Neural cell (in vitro differentiated cells): ENCODE results near the gene ELFN1. TPM values are rescaled to one million over a fixed set of nuclear protein-coding genes. Genes with fewer than 3 reads are reported as not detected.

Experiments used
- H2AFZ ChIP-seq: fragments of 200-600, 300-800 bp; sonication (generic), shearing (Covaris generic); 2 replicates; pipeline ENCODE4 v1.6.0; 2014; ENCODE audit warnings: low read depth, mild to moderate bottlenecking, antibody characterized with exemption, low read length, moderate library complexity
- H3F3A ChIP-seq: fragments of 200-600 bp; shearing (Covaris generic); 2 replicates; pipeline ENCODE4 v1.6.1; 2016; ENCODE audit warnings: mild to moderate bottlenecking, moderate library complexity, mixed read lengths, antibody characterized with exemption, low read length; ENCODE audit not compliant: insufficient read depth, poor library complexity, severe bottlenecking
- H3K27ac ChIP-seq: fragments of 200-600, 300-800 bp; sonication (generic), shearing (Covaris generic); 2 replicates; pipeline ENCODE4 v1.5.1; 2014; ENCODE audit warnings: mild to moderate bottlenecking, low read length, moderate library complexity
- H3K27me3 ChIP-seq: fragments of 300-800, 200-600 bp; sonication (generic), shearing (Covaris generic); 2 replicates; pipeline ENCODE4 v1.6.0; 2014; ENCODE audit warnings: mild to moderate bottlenecking, low read depth, low read length, moderate library complexity; ENCODE audit not compliant: insufficient read depth
- H3K36me3 ChIP-seq: fragments of 300-800, 200-600 bp; sonication (generic), shearing (Covaris generic); 2 replicates; pipeline ENCODE4 v1.5.1; 2014; ENCODE audit warnings: mild to moderate bottlenecking, antibody characterized with exemption, low read length, moderate library complexity; ENCODE audit not compliant: insufficient read depth
- H3K4me2 ChIP-seq: fragments of 300-800, 200-600 bp; sonication (generic), shearing (Covaris generic); 2 replicates; pipeline ENCODE4 v1.6.0; 2014; ENCODE audit warnings: mild to moderate bottlenecking, low read length
- H3K4me3 ChIP-seq: fragments of 300-800, 200-600 bp; sonication (generic), shearing (Covaris generic); 2 replicates; pipeline ENCODE4 v1.5.1; 2014; ENCODE audit warnings: mild to moderate bottlenecking, low read length, moderate library complexity
- H3K79me2 ChIP-seq: fragments of 200-600 bp; shearing (Covaris generic); replicated peaks from 2 replicates; pipeline ENCODE4 v1.6.0; 2014; ENCODE audit warnings: mild to moderate bottlenecking, low read length, moderate library complexity; ENCODE audit not compliant: insufficient read depth
- H3K9ac ChIP-seq: fragments of 300-800, 200-600 bp; sonication (generic), shearing (Covaris generic); 2 replicates; pipeline ENCODE4 v1.6.1; 2016; ENCODE audit warnings: mild to moderate bottlenecking, low read length, mixed read lengths
- H3K9me2 ChIP-seq: fragments of 200-600 bp; shearing (Covaris generic); 2 replicates; pipeline ENCODE4 v1.6.1; 2016; ENCODE audit warnings: mild to moderate bottlenecking, low read length, mixed read lengths; ENCODE audit not compliant: insufficient read depth
- H3K9me3 ChIP-seq: fragments of 200-600, 300-800 bp; sonication (generic), shearing (Covaris generic); 2 replicates; pipeline ENCODE4 v1.6.1; 2016; ENCODE audit warnings: mild to moderate bottlenecking, mixed run types, low read length, moderate library complexity, mixed read lengths
- H4K20me1 ChIP-seq: fragments of 200-600 bp; shearing (Covaris generic); 2 replicates; pipeline ENCODE4 v1.6.1; 2016; ENCODE audit warnings: mild to moderate bottlenecking, mixed run types; ENCODE audit not compliant: insufficient read depth
- EP300 ChIP-seq: fragments of 450-650 bp; conservative IDR thresholded peaks from 2 replicates; pipeline ENCODE4 v1.6.1; 2014; ENCODE audit warnings: antibody characterized with exemption, mild to moderate bottlenecking, moderate library complexity; ENCODE audit not compliant: poor library complexity, severe bottlenecking
- EZH2 ChIP-seq: fragments of 200-600, 300-800 bp; shearing (Covaris generic), sonication (generic); IDR thresholded peaks from 2 replicates; pipeline ENCODE4 v1.6.1; 2014; ENCODE audit warnings: antibody characterized with exemption, low read length, borderline replicate concordance, mild to moderate bottlenecking; ENCODE audit not compliant: insufficient read depth, poor library complexity, severe bottlenecking
- MXI1 ChIP-seq: fragments of 450-650 bp; conservative IDR thresholded peaks from 2 replicates; pipeline ENCODE4 v1.6.1; 2014; ENCODE audit warnings: antibody characterized with exemption, mild to moderate bottlenecking; ENCODE audit not compliant: poor library complexity, severe bottlenecking
- POLR2AphosphoS5 ChIP-seq: IDR thresholded peaks from 2 replicates; pipeline ENCODE4 v1.6.1; 2012
- RAD21 ChIP-seq: fragments of 450-650 bp; conservative IDR thresholded peaks from 2 replicates; pipeline ENCODE4 v1.6.1; 2014; ENCODE audit warnings: antibody characterized with exemption, mild to moderate bottlenecking, moderate library complexity
- SMC3 ChIP-seq: fragments of 450-650 bp; conservative IDR thresholded peaks from 2 replicates; pipeline ENCODE4 v1.6.1; 2014; ENCODE audit warnings: antibody characterized with exemption, mild to moderate bottlenecking, moderate library complexity; ENCODE audit not compliant: poor library complexity
- TAF1 ChIP-seq: IDR thresholded peaks from 2 replicates; pipeline ENCODE4 v1.6.1; 2012; ENCODE audit warnings: low read depth
- polyA plus RNA-seq: library from polyadenylated mRNA; depleted of rRNA; stranded (reverse); fragments of >200 nt; gene quantifications from 2 replicates; pipeline ENCODE4 v1.2.3, GENCODE V29; 2014
- TF ChIP-seq, protein P1 (sequence below): IDR thresholded peaks from 2 replicates; pipeline ENCODE4 v1.6.1; 2012; ENCODE audit warnings: borderline replicate concordance
- TF ChIP-seq, protein P2 (sequence below): fragments of 450-650 bp; IDR thresholded peaks from 2 replicates; pipeline ENCODE4 v1.5.1; 2014; ENCODE audit warnings: antibody characterized with exemption, mild to moderate bottlenecking, moderate library complexity; ENCODE audit not compliant: poor library complexity, severe bottlenecking

The ELFN1 gene
- polyA plus RNA-seq, 1 donor from 2014 or later: 11.8 TPM

DNA sequence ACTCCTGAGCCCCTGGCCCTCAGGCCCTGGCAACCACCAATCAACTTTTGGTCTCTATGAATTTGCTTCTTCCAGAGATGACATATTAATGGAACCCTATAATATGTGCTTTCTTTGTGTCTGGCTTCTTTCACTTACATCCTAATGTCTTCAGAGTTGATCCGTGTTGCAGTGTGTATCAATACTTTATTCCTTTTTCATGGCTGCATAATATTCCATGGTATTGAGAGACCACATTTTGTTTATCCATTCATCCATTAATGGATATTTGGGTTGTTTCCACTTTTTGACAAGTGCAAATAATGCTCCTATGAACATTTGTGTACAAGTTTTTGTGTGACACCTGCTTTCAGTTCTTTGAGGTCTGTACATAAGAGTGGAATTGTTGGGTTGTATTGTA lies 43.3 kb upstream of the ELFN1 start:
- H3K79me2 ChIP-seq: no peaks in the 10 kb centered on the region
- H3K4me3 ChIP-seq: no peak overlapping the region
- H2AFZ ChIP-seq: no peak overlapping the region
- TF ChIP-seq, protein P1, sequence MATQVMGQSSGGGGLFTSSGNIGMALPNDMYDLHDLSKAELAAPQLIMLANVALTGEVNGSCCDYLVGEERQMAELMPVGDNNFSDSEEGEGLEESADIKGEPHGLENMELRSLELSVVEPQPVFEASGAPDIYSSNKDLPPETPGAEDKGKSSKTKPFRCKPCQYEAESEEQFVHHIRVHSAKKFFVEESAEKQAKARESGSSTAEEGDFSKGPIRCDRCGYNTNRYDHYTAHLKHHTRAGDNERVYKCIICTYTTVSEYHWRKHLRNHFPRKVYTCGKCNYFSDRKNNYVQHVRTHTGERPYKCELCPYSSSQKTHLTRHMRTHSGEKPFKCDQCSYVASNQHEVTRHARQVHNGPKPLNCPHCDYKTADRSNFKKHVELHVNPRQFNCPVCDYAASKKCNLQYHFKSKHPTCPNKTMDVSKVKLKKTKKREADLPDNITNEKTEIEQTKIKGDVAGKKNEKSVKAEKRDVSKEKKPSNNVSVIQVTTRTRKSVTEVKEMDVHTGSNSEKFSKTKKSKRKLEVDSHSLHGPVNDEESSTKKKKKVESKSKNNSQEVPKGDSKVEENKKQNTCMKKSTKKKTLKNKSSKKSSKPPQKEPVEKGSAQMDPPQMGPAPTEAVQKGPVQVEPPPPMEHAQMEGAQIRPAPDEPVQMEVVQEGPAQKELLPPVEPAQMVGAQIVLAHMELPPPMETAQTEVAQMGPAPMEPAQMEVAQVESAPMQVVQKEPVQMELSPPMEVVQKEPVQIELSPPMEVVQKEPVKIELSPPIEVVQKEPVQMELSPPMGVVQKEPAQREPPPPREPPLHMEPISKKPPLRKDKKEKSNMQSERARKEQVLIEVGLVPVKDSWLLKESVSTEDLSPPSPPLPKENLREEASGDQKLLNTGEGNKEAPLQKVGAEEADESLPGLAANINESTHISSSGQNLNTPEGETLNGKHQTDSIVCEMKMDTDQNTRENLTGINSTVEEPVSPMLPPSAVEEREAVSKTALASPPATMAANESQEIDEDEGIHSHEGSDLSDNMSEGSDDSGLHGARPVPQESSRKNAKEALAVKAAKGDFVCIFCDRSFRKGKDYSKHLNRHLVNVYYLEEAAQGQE: no peak
- TF ChIP-seq MXI1: no peak
- TF ChIP-seq SMC3: no peak
- TF ChIP-seq TAF1: no peak
- TF ChIP-seq, protein P2, sequence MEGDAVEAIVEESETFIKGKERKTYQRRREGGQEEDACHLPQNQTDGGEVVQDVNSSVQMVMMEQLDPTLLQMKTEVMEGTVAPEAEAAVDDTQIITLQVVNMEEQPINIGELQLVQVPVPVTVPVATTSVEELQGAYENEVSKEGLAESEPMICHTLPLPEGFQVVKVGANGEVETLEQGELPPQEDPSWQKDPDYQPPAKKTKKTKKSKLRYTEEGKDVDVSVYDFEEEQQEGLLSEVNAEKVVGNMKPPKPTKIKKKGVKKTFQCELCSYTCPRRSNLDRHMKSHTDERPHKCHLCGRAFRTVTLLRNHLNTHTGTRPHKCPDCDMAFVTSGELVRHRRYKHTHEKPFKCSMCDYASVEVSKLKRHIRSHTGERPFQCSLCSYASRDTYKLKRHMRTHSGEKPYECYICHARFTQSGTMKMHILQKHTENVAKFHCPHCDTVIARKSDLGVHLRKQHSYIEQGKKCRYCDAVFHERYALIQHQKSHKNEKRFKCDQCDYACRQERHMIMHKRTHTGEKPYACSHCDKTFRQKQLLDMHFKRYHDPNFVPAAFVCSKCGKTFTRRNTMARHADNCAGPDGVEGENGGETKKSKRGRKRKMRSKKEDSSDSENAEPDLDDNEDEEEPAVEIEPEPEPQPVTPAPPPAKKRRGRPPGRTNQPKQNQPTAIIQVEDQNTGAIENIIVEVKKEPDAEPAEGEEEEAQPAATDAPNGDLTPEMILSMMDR: no peak
- TF ChIP-seq EZH2: no peak
- no peak for TF ChIP-seq POLR2AphosphoS5
- TF ChIP-seq RAD21: no peak
- H3K27ac ChIP-seq: no peak overlapping the region
- no peak overlapping the region for H3K9ac ChIP-seq
- H3K36me3 ChIP-seq: no peaks in the 10 kb centered on the region
- no peaks in the 10 kb centered on the region for H3F3A ChIP-seq
- no peaks in the 10 kb centered on the region for H3K9me2 ChIP-seq
- no peaks in the 10 kb centered on the region for H3K9me3 ChIP-seq
- no peaks in the 10 kb centered on the region for H4K20me1 ChIP-seq
- no peak overlapping the region for H3K4me2 ChIP-seq
- no peaks in the 10 kb centered on the region for H3K27me3 ChIP-seq

DNA sequence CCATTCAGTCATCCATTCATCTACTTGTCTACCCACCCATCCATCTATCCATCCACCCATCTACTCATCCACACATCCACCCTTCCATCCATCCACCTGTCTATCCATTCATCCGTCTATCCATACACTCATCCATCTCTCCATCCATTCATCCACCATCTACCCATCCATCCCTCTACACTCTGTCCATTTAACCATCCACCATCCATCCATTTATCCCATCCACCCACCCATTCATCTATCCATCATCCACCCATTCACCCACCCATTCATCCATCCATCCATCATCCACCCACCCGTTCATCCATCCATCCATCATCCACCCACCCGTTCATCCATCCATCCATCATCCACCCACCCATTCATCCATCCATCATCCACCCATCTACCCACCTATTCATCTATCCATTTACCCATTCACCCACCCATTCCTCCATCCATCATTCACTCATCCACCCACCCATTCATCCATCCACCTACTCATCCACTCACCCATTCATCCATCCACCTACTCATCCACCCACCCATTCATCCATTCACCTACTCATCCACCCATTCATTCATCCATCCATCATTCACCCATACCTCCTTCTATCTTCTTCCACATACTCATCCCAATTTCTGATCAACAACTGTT lies 39.3 kb upstream of the ELFN1 start:
- no peaks in the 10 kb centered on the region for H3K27me3 ChIP-seq
- H2AFZ ChIP-seq: no peak overlapping the region
- no peaks in the 10 kb centered on the region for H3K9me2 ChIP-seq
- TF ChIP-seq, protein P1: no peak
- TF ChIP-seq MXI1 (no peak), POLR2AphosphoS5 (no peak), EP300 (no peak), SMC3 (no peak), TAF1 (no peak), RAD21 (no peak), EZH2 (no peak)
- TF ChIP-seq, protein P2: no peak
- H4K20me1 ChIP-seq: no peaks in the 10 kb centered on the region
- no peaks in the 10 kb centered on the region for H3K36me3 ChIP-seq
- H3K9ac ChIP-seq: no peak overlapping the region
- no peaks in the 10 kb centered on the region for H3K79me2 ChIP-seq
- H3F3A ChIP-seq: no peaks in the 10 kb centered on the region
- H3K9me3 ChIP-seq: no peaks in the 10 kb centered on the region
- no peak overlapping the region for H3K4me3 ChIP-seq
- H3K4me2 ChIP-seq: no peak overlapping the region
- no peak overlapping the region for H3K27ac ChIP-seq
